BE2C (cell line): Measurements from ENCODE around the gene FSTL4.

ENCODE experiments used
- DNase-seq: peaks from one replicate; pipeline ENCODE4 v3.0.0-alpha.2; 2020
- H3K27me3 ChIP-seq: fragments of 250-450 bp; sonication (Bioruptor Pico); 2 replicates; pipeline ENCODE4 v1.5.1; 2020; ENCODE audit warnings: mild to moderate bottlenecking
- H3K36me3 ChIP-seq: fragments of 250-450 bp; sonication (Bioruptor Pico); 2 replicates; pipeline ENCODE4 v1.5.1; 2020; ENCODE audit warnings: mild to moderate bottlenecking
- H3K4me1 ChIP-seq: fragments of 250-450 bp; sonication (Bioruptor Pico); 2 replicates; pipeline ENCODE4 v1.5.1; 2020
- H3K4me3 ChIP-seq: 2 replicates; pipeline ENCODE4 v1.5.1; 2011; ENCODE audit warnings: low read depth, low read length
- H3K9me3 ChIP-seq: fragments of 250-450 bp; sonication (Bioruptor Pico); 2 replicates; pipeline ENCODE4 v1.5.1; 2020
- CTCF ChIP-seq: IDR thresholded peaks from 2 replicates; pipeline ENCODE4 v1.5.1; 2012; ENCODE audit warnings: mild to moderate bottlenecking, low read depth, low read length

The FSTL4 gene

DNA sequence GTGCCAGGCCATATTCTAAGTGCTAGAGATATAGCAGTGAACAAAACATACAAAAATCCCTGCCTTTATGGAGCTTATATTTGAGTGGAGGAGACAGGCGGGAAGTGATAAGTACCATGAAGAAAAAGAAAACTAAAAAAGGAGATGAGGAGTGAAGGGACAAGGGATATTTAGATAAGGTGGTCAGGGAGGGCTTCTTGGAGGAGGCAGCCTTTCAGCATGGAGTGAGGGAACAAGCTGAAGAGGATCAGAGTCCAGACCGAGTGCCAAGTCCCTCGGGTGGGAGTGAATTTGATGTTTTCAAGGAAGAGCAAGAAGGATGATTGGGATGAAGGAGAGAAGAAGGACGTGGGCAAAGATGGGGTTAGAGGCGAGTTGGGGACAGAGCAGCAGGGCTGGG, 190.5 kb downstream of the FSTL4 start:
- Histone ChIP-seq H3K27me3 (peaks cover 4% of the 10 kb centered on the region), H3K4me1 (no peaks in the 10 kb centered on the region), H3K9me3 (no peaks in the 10 kb centered on the region), H3K4me3 (no peak overlapping the region), H3K36me3 (no peaks in the 10 kb centered on the region)
- no peak for DNase-seq
- no peak for TF ChIP-seq CTCF

DNA sequence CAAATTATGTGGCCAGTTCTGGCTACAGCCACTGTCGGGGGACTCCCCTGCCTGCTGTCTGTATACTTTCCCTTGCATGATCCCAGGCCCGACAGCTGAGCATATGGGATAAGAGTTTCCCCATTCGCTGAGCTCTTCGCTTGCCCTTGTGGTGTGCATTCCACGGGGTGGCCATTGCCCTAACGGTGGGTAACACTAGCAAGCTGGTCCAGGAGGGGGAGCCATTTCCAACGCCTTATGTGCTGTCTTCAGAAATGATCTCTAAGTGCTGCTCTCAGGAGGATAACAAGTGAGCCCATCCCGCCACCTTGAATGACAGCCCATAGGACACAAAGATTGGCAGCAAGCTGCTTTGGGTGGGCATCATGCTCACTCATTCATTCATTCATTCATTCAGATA, 190.9 kb downstream of the FSTL4 start:
- H3K9me3 ChIP-seq = no peaks in the 10 kb centered on the region
- H3K27me3 ChIP-seq = peaks cover 6% of the 10 kb centered on the region
- H3K36me3 ChIP-seq = no peaks in the 10 kb centered on the region
- H3K4me3 ChIP-seq = no peak overlapping the region
- no peaks in the 10 kb centered on the region for H3K4me1 ChIP-seq
- TF ChIP-seq CTCF = peak; percentile 72
- DNase-seq = peak; percentile 64

DNA sequence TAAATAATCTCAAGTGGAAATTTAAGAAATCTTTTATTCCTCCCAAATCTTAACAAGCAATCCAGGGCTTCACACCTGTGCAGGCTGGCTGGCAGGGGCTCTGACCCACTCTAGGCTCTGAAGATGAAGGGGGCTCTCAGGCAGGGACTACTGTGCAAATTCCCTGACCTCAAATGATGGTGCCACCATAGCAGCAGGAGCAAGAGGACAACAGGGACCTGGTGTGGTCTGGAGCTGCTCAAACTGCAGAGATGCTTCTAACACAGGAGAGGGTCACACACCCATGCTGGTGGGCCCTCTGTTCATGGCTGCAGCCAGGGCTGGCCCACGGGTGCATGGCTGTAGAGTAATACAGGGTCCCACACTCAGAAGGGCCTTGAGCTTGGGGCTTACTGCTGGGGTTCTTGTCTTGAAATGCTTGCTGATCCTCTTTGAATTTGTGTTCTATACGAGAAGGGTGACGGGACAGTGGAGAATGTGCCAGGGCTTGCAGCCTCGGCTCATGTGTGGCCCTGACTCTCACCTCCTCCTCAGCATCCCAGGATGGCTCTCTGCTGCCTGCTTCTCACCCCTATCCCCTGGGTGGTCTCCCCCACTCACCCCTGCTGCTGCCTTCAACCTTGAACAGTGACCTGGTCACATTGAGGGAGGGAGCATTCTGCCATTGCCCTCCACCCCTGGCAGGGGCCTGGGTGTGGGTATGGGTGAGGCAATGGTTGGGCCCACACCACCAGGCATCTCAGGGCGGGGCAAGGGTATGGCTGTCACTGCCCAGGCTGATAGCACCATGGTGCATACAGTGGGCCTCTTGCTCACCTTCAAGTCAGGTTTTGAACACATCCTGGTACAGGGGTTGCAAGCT, 191.7 kb downstream of the FSTL4 start:
- Histone ChIP-seq H3K9me3 (no peaks in the 10 kb centered on the region), H3K36me3 (no peaks in the 10 kb centered on the region), H3K4me1 (no peaks in the 10 kb centered on the region), H3K4me3 (no peak overlapping the region), H3K27me3 (peaks cover 10% of the 10 kb centered on the region)
- TF ChIP-seq CTCF = no peak
- DNase-seq = no peak

DNA sequence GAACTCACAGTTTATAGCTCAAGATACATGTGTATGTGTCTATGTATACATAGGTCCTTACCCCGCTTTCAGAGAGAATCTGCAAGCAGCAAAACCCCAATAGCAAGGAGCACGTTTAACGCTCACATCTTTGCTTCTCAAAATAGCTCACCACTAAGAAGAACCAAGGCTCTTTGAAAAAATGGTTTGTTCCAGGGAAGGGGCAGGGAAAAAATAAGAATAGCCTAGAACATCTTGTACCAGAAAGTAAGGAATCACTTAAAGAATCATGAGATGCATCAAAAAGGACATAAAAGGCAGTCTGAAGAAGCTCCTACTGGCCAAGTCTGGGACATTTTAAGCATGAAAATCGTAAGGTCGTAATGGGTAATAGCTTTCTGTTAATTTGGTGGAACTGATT, 196.4 kb downstream of the FSTL4 start:
- Histone ChIP-seq H3K9me3 (no peaks in the 10 kb centered on the region), H3K4me1 (no peaks in the 10 kb centered on the region), H3K4me3 (no peak overlapping the region), H3K36me3 (no peaks in the 10 kb centered on the region), H3K27me3 (peaks cover 14% of the 10 kb centered on the region)
- TF ChIP-seq CTCF = no peak
- DNase-seq = no peak

GRCh38 chr5:133415506-133415905, 196.8 kb downstream of the FSTL4 start:
- Histone ChIP-seq H3K9me3 (no peaks in the 10 kb centered on the region), H3K27me3 (peaks cover 14% of the 10 kb centered on the region), H3K4me3 (no peak overlapping the region), H3K4me1 (no peaks in the 10 kb centered on the region), H3K36me3 (no peaks in the 10 kb centered on the region)
- DNase-seq = no peak
- TF ChIP-seq CTCF = no peak

DNA sequence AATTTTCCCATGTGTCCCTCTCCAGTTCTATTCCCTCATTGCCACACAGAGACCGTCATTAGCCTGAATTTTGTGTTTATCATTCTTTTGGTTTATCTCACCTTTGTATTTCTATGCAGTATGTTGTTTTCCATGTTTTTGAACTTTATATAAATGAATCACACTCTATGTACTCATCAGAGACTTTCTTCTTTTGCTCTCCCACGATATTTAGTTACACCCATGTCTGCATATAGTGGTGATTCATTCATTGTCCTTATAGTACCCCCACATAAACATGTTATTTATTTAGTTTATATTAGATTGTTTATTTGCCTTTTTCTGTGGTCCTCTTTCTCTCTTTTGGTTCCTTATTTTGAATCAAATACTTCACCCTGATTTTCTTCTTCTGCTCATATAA, 199.7 kb downstream of the FSTL4 start:
- Histone ChIP-seq H3K36me3 (no peaks in the 10 kb centered on the region), H3K27me3 (peaks cover 14% of the 10 kb centered on the region), H3K4me3 (no peak overlapping the region), H3K9me3 (no peaks in the 10 kb centered on the region), H3K4me1 (no peaks in the 10 kb centered on the region)
- DNase-seq = no peak
- no peak for TF ChIP-seq CTCF
